LHCN-M2 (cell line): Measurements from ENCODE around the gene RAPGEF6. TPM values are rescaled to one million over a fixed set of nuclear protein-coding genes. Genes with fewer than 3 reads are reported as not detected.

Source experiments
- DNase-seq: peaks from one replicate; pipeline ENCODE4 v3.0.0-alpha.2; 2012; ENCODE audit warnings: low read depth
- total RNA-seq: library from RNA; depleted of rRNA; stranded (reverse); fragments of >200 nt; gene quantifications from 2 replicates; pipeline ENCODE4 v1.2.3, GENCODE V29; 2014; rRNA removed

Gene RAPGEF6
- total RNA-seq, 1 experiment from 2014 or later = 12.4 TPM

GRCh38 chr5:131389869-131390265 is 245.2 kb downstream of the RAPGEF6 start:
- no peak for DNase-seq

- no peak for DNase-seq
Observed at GRCh38 chr5:131389096-131389868, 245.7 kb downstream of the RAPGEF6 start.

GRCh38 chr5:131387255-131387654 is 247.8 kb downstream of the RAPGEF6 start:
- no peak for DNase-seq

GRCh38 chr5:131386779-131387178 is 248.2 kb downstream of the RAPGEF6 start:
- DNase-seq = peak; percentile 32

- no peak for DNase-seq
Observed at GRCh38 chr5:131386124-131386523, 248.9 kb downstream of the RAPGEF6 start.

- DNase-seq = no peak
Observed at GRCh38 chr5:131384616-131385214, 250.3 kb downstream of the RAPGEF6 start.

- no peak for DNase-seq
Observed at GRCh38 chr5:131384173-131384572, 250.9 kb downstream of the RAPGEF6 start.

- DNase-seq = peak; percentile 54
Observed at GRCh38 chr5:131382407-131383395, 252.3 kb downstream of the RAPGEF6 start.

GRCh38 chr5:131381777-131382176 is 253.3 kb downstream of the RAPGEF6 start:
- DNase-seq = no peak

- no peak for DNase-seq
Observed at GRCh38 chr5:131381021-131381420, 254.0 kb downstream of the RAPGEF6 start.

- peak; percentile 28 for DNase-seq
Observed at GRCh38 chr5:131380238-131380637, 254.8 kb downstream of the RAPGEF6 start.

- DNase-seq = peak; percentile 74
Observed at GRCh38 chr5:131379723-131380122, 255.3 kb downstream of the RAPGEF6 start.

GRCh38 chr5:131378721-131379541 is 256.1 kb downstream of the RAPGEF6 start:
- DNase-seq = no peak

- DNase-seq = no peak
Observed at GRCh38 chr5:131377785-131378325, 257.2 kb downstream of the RAPGEF6 start.

- no peak for DNase-seq
Observed at GRCh38 chr5:131377346-131377745, 257.7 kb downstream of the RAPGEF6 start.

- no peak for DNase-seq
Observed at GRCh38 chr5:131375351-131375750, 259.7 kb downstream of the RAPGEF6 start.

Other genes with a start within 250 kb of the RAPGEF6 start
- 46.8 and 55.4 TPM in 2 replicates for gene FNIP1, start 161.8 kb upstream of the RAPGEF6 start, total RNA-seq